OCI-LY1 (cell line): Measurements from ENCODE around the gene NEK4.

ENCODE experiments used
- CTCF ChIP-seq: fragments of 200-600 bp; sonication (generic), shearing (Covaris generic); IDR thresholded peaks from 2 replicates; pipeline ENCODE4 v1.5.1; 2017; ENCODE audit warnings: mild to moderate bottlenecking, antibody characterized with exemption, low read length, moderate library complexity, mixed read lengths
- EZH2 ChIP-seq: fragments of 200-600 bp; sonication (generic), shearing (Covaris generic); IDR thresholded peaks from 2 replicates; pipeline ENCODE4 v1.8.0; 2017; ENCODE audit warnings: borderline replicate concordance, mixed run types, mild to moderate bottlenecking, antibody characterized with exemption, low read length, moderate library complexity, mixed read lengths

- TF ChIP-seq CTCF = no peak
- TF ChIP-seq EZH2 = no peak
Measured at GRCh38 chr3:52800079-52800478, 29.3 kb upstream of the NEK4 start.
